K562 (cell line): ENCODE measurements around the gene FAM217B. TPM values are rescaled to one million over a fixed set of nuclear protein-coding genes. Genes with fewer than 3 reads are reported as not detected.

Experiments
- ATAC-seq: fragments of 200-7000 bp; cut with Tn5 transposase; 3 replicates; pipeline ENCODE4 v1.9.1; 2020; ENCODE audit warnings: moderate library complexity
- BruUV-seq: library from RNA; stranded (reverse); fragments of 400-500 nt; replicated peaks from 2 replicates; lab custom pipeline; 2021; lab: Mats Ljungman, UMichigan
- CTCF ChIA-PET: fragments of 300-600 bp; formaldehyde crosslinking; extraction: SDS; loops from one replicate; lab custom pipeline; 2021; ENCODE audit warnings: low intra/inter-chr PET ratio; lab: Yijun Ruan, JAX
- POLR2A ChIA-PET: fragments of 300-600, 350-650 bp; sonication (Branson Sonifier 250); formaldehyde crosslinking; extraction: SDS; loops from one replicate; lab custom pipeline; 2021; ENCODE audit warnings: antibody characterized with exemption, inconsistent platforms; lab: Yijun Ruan, JAX
- DNase-seq, 4 experiments: peaks; one replicate each; pipeline versions ENCODE4 v3.0.0 to v3.0.0-alpha.2; 2011 to 2018; ENCODE audit warnings: low spot score in 3 of 4, mixed read lengths in 3 of 4; ENCODE audit errors: extremely low read depth in 1 of 4
- FAIRE-seq: peaks from 2 replicates; lab custom pipeline; 2011; peaks lifted over from hg19 to GRCh38; lab: Jason Lieb, UNC
- H2AFZ ChIP-seq: 2 replicates; pipeline ENCODE4 v1.6.0; 2011; ENCODE audit warnings: low read depth, low read length, control low read depth, inconsistent platforms
- H3K27ac ChIP-seq: fragments of 200-600 bp; 3 replicates; pipeline ENCODE4 v1.8.0; 2011; ENCODE audit warnings: low read depth, mild to moderate bottlenecking, control low read depth, inconsistent platforms, low read length, moderate library complexity, mixed read lengths; ENCODE audit errors: extremely low read depth
- H3K27me3 ChIP-seq, 2 experiments: fragments of 300-600 bp in 1 of 2; 2 replicates in 1 of 2; 3 replicates in 1 of 2; pipeline versions ENCODE4 v1.6.0 to v1.8.0; 2011; ENCODE audit warnings: inconsistent platforms in 2 of 2, low read length in 2 of 2, mild to moderate bottlenecking in 1 of 2, mixed read lengths in 1 of 2, moderate library complexity in 1 of 2; ENCODE audit not compliant: control insufficient read depth in 2 of 2, insufficient read depth in 2 of 2
- H3K36me3 ChIP-seq: fragments of 300-600 bp; 3 replicates; pipeline ENCODE4 v1.8.0; 2011; ENCODE audit warnings: mild to moderate bottlenecking, low read length, inconsistent platforms; ENCODE audit not compliant: control insufficient read depth, insufficient read depth
- H3K4me1 ChIP-seq, 2 experiments: fragments of 200-600 bp in 1 of 2; replicated peaks in 1 of 2; 2 replicates in 1 of 2; 3 replicates in 1 of 2; pipeline versions ENCODE4 v1.5.1 to v1.8.0; 2011; ENCODE audit warnings: inconsistent platforms in 2 of 2, low read length in 2 of 2, mild to moderate bottlenecking in 1 of 2, mixed read lengths in 1 of 2, moderate library complexity in 1 of 2; ENCODE audit not compliant: control insufficient read depth in 2 of 2, insufficient read depth in 2 of 2
- H3K4me2 ChIP-seq: 2 replicates; pipeline ENCODE4 v1.6.1; 2011; ENCODE audit warnings: low read length, control low read depth, inconsistent platforms, mixed read lengths; ENCODE audit not compliant: insufficient read depth
- H3K4me3 ChIP-seq: fragments of 200-600 bp; sonication (generic), shearing (Covaris generic); 2 replicates; pipeline ENCODE4 v1.5.1; 2016; ENCODE audit warnings: control low read depth, inconsistent platforms
- H3K79me2 ChIP-seq: fragments of 200-600 bp; 3 replicates; pipeline ENCODE4 v1.8.0; 2011; ENCODE audit warnings: low read length, inconsistent platforms; ENCODE audit not compliant: control insufficient read depth, insufficient read depth
- H3K9ac ChIP-seq, 2 experiments: 2 replicates each; pipeline versions ENCODE4 v1.6.0 to v1.6.1; 2011; ENCODE audit warnings: low read depth in 2 of 2, low read length in 2 of 2, control low read depth in 1 of 2, inconsistent platforms in 1 of 2, mild to moderate bottlenecking in 1 of 2, mixed read lengths in 1 of 2; ENCODE audit not compliant: insufficient read depth in 1 of 2
- H3K9me1 ChIP-seq: one replicate; pipeline ENCODE4 v1.6.0; 2011; ENCODE audit warnings: inconsistent platforms, mild to moderate bottlenecking, low read length, moderate library complexity; ENCODE audit not compliant: control insufficient read depth, insufficient read depth
- H3K9me3 ChIP-seq: replicated peaks from 2 replicates; pipeline ENCODE4 v1.5.1; 2011; ENCODE audit warnings: low read depth, low read length, inconsistent platforms; ENCODE audit not compliant: control insufficient read depth, insufficient read depth
- H4K20me1 ChIP-seq: replicated peaks from 2 replicates; pipeline ENCODE4 v1.6.1; 2011; ENCODE audit warnings: low read length, inconsistent platforms, mixed read lengths; ENCODE audit not compliant: control insufficient read depth, insufficient read depth
- CEBPG ChIP-seq, 3 experiments: fragments of 200-800 bp in 1 of 3; sonication (Bioruptor generic) in 1 of 3; sonication (generic) in 1 of 3; formaldehyde crosslinking in 1 of 3; IDR thresholded peaks in 2 of 3; conservative IDR thresholded peaks in 1 of 3; 2 replicates each; pipeline versions ENCODE4 v1.6.1 to v1.8.0; 2016 to 2022; ENCODE audit warnings: missing compliant biosample characterization in 2 of 3, missing genetic modification characterization in 2 of 3, mild to moderate bottlenecking in 1 of 3, missing genetic modification reagents in 1 of 3
- NFE2 ChIP-seq: IDR thresholded peaks from 2 replicates; pipeline ENCODE4 v1.6.1; 2014; ENCODE audit warnings: antibody characterized with exemption, low read depth
- PURB ChIP-seq: sonication (generic); formaldehyde crosslinking; IDR thresholded peaks from 2 replicates; pipeline ENCODE4 v1.9.0; 2021; ENCODE audit warnings: low read depth, mild to moderate bottlenecking, missing genetic modification reagents
- RB1 ChIP-seq: fragments of 450-650 bp; IDR thresholded peaks from 2 replicates; pipeline ENCODE4 v1.6.1; 2017; ENCODE audit warnings: low read depth, mild to moderate bottlenecking
- ZFPM2 ChIP-seq: fragments of 250-450 bp; sonication (Bioruptor Pico); IDR thresholded peaks from 2 replicates; pipeline ENCODE4 v1.5.1; 2022; ENCODE audit warnings: mild to moderate bottlenecking
- WGBS: fragments of 100-300 bp; shearing (Covaris generic); methylation state at CpG from one replicate; pipeline ENCODE4 v1.1.6; 2016; ENCODE audit warnings: low coverage, mixed read lengths; ENCODE audit not compliant: insufficient coverage; ENCODE audit errors: missing lambda C conversion rate; 5-methylcytosine and 5-hydroxymethylcytosine counted together
- in situ Hi-C: fragments of 300-500 bp; cut with MboI; formaldehyde crosslinking; loops from 4 replicates; pipeline ENCODE4 v1.15.0; 2018; ENCODE audit warnings: inconsistent platforms, mixed read lengths
- intact Hi-C: fragments of 100-400 bp; cut with micrococcal nuclease; formaldehyde crosslinking; loops from 2 replicates; pipeline ENCODE4 v1.14.2; 2022
- polyA plus RNA-seq, 8 experiments: library from polyadenylated mRNA; depleted of rRNA in 4 of 8; stranded (reverse) in 5 of 8; unstranded in 3 of 8; fragments of >200 nt; fragmentation: Nextera tagmentation in 2 of 8; fragmentation: Illumina TruSeq in 1 of 8; extraction: Ambion mirVana in 2 of 8; extraction: Trizol in 1 of 8; gene quantifications; 2 replicates each; pipeline versions ENCODE4 v1.2.1 to v1.2.3, GENCODE V29; 2011 to 2014; ENCODE audit warnings: inconsistent platforms in 1 of 8, missing spikeins in 1 of 8
- total RNA-seq, 7 experiments: library from RNA; depleted of rRNA in 6 of 7; stranded (reverse); fragments of >200 nt in 6 of 7; fragmentation: Illumina TruSeq in 2 of 7; extraction: Trizol in 2 of 7; gene quantifications; 2 replicates each; pipeline versions ENCODE4 v1.2.1 to v1.2.3, GENCODE V29; 2011 to 2021; ENCODE audit warnings: low replicate concordance in 1 of 7
- TF ChIP-seq, protein P1 (sequence below): sonication (generic); formaldehyde crosslinking; IDR thresholded peaks from 2 replicates; pipeline ENCODE4 v1.8.1; 2023; ENCODE audit warnings: missing genetic modification reagents, mild to moderate bottlenecking, borderline replicate concordance
- TF ChIP-seq, protein P2 (sequence below): sonication (generic); formaldehyde crosslinking; IDR thresholded peaks from 2 replicates; pipeline ENCODE4 v1.8.0; 2022; ENCODE audit warnings: missing genetic modification reagents, mild to moderate bottlenecking, borderline replicate concordance
- TF ChIP-seq, protein P3 (sequence below): fragments of 150-350 bp; conservative IDR thresholded peaks from 2 replicates; pipeline ENCODE4 v1.6.1; 2014; ENCODE audit warnings: low read length
- TF ChIP-seq, protein P4 (sequence below): fragments of 250-450 bp; sonication (Bioruptor Pico); IDR thresholded peaks from 2 replicates; pipeline ENCODE4 v1.4.0; 2020; ENCODE audit warnings: borderline replicate concordance

The FAM217B gene
- total and polyA plus RNA-seq, 9 of the 15 experiments (the other 6 are each of a cell fraction or from before 2014, with no cell fraction given) = 4.8 to 11.4 (median 6.9) TPM

DNA sequence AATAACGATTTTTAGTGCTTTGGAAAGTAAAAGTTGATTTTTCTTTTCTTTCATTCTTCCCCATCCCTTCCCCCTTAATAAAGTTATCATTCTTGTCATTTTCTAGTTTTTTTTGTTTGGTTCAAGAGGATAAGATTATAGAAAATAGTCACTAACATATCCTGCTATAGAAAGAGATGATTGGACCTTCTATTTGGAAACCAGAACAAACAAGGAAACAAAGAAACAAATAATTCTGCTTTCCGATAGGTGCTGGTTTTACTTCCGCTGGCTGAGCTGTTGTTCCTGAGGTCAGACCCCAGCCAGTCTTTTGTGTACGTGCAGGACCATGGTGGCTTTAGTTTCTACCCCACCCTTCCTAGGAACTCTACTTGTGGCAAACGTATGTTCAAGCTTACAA is 17.9 kb downstream of the FAM217B start, which contains the start of gene CDH26:
TSS of gene CDH26 (plus strand) at position 301 of the 400 bp plus-strand sequence. CDS start 304 bp downstream, outside the sequence.
- POLR2A ChIA-PET = interaction anchor here (1.2 kb wide), 1 partner anchor 18 kb away, joined by 4 read pairs; the partner anchor contains the start of genes FAM217B and PPP1R3D
- FAIRE-seq = no peak
- no TSS peak for BruUV-seq
- TF ChIP-seq NFE2 (no peak), RB1 (no peak), ZFPM2 (CRISPR knock-in tag) (no peak), PURB (no peak), CEBPG (CRISPR knock-in tag; IDR thresholded peaks at IDR 0.05) (no peak), CEBPG (tag; conservative IDR thresholded peaks at IDR 0.05 in 1 of 2, IDR thresholded peaks at IDR 0.05 in 1 of 2) (no peak)
- TF ChIP-seq, protein P1, sequence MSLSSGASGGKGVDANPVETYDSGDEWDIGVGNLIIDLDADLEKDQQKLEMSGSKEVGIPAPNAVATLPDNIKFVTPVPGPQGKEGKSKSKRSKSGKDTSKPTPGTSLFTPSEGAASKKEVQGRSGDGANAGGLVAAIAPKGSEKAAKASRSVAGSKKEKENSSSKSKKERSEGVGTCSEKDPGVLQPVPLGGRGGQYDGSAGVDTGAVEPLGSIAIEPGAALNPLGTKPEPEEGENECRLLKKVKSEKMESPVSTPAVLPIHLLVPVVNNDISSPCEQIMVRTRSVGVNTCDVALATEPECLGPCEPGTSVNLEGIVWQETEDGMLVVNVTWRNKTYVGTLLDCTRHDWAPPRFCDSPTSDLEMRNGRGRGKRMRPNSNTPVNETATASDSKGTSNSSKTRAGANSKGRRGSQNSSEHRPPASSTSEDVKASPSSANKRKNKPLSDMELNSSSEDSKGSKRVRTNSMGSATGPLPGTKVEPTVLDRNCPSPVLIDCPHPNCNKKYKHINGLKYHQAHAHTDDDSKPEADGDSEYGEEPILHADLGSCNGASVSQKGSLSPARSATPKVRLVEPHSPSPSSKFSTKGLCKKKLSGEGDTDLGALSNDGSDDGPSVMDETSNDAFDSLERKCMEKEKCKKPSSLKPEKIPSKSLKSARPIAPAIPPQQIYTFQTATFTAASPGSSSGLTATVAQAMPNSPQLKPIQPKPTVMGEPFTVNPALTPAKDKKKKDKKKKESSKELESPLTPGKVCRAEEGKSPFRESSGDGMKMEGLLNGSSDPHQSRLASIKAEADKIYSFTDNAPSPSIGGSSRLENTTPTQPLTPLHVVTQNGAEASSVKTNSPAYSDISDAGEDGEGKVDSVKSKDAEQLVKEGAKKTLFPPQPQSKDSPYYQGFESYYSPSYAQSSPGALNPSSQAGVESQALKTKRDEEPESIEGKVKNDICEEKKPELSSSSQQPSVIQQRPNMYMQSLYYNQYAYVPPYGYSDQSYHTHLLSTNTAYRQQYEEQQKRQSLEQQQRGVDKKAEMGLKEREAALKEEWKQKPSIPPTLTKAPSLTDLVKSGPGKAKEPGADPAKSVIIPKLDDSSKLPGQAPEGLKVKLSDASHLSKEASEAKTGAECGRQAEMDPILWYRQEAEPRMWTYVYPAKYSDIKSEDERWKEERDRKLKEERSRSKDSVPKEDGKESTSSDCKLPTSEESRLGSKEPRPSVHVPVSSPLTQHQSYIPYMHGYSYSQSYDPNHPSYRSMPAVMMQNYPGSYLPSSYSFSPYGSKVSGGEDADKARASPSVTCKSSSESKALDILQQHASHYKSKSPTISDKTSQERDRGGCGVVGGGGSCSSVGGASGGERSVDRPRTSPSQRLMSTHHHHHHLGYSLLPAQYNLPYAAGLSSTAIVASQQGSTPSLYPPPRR = no peak
- TF ChIP-seq, protein P2, sequence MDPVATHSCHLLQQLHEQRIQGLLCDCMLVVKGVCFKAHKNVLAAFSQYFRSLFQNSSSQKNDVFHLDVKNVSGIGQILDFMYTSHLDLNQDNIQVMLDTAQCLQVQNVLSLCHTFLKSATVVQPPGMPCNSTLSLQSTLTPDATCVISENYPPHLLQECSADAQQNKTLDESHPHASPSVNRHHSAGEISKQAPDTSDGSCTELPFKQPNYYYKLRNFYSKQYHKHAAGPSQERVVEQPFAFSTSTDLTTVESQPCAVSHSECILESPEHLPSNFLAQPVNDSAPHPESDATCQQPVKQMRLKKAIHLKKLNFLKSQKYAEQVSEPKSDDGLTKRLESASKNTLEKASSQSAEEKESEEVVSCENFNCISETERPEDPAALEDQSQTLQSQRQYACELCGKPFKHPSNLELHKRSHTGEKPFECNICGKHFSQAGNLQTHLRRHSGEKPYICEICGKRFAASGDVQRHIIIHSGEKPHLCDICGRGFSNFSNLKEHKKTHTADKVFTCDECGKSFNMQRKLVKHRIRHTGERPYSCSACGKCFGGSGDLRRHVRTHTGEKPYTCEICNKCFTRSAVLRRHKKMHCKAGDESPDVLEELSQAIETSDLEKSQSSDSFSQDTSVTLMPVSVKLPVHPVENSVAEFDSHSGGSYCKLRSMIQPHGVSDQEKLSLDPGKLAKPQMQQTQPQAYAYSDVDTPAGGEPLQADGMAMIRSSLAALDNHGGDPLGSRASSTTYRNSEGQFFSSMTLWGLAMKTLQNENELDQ (CRISPR knock-in tag) = no peak
- TF ChIP-seq, protein P3, sequence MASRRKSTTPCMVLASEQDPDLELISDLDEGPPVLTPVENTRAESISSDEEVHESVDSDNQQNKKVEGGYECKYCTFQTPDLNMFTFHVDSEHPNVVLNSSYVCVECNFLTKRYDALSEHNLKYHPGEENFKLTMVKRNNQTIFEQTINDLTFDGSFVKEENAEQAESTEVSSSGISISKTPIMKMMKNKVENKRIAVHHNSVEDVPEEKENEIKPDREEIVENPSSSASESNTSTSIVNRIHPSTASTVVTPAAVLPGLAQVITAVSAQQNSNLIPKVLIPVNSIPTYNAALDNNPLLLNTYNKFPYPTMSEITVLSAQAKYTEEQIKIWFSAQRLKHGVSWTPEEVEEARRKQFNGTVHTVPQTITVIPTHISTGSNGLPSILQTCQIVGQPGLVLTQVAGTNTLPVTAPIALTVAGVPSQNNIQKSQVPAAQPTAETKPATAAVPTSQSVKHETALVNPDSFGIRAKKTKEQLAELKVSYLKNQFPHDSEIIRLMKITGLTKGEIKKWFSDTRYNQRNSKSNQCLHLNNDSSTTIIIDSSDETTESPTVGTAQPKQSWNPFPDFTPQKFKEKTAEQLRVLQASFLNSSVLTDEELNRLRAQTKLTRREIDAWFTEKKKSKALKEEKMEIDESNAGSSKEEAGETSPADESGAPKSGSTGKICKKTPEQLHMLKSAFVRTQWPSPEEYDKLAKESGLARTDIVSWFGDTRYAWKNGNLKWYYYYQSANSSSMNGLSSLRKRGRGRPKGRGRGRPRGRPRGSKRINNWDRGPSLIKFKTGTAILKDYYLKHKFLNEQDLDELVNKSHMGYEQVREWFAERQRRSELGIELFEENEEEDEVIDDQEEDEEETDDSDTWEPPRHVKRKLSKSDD = no peak
- TF ChIP-seq, protein P4, sequence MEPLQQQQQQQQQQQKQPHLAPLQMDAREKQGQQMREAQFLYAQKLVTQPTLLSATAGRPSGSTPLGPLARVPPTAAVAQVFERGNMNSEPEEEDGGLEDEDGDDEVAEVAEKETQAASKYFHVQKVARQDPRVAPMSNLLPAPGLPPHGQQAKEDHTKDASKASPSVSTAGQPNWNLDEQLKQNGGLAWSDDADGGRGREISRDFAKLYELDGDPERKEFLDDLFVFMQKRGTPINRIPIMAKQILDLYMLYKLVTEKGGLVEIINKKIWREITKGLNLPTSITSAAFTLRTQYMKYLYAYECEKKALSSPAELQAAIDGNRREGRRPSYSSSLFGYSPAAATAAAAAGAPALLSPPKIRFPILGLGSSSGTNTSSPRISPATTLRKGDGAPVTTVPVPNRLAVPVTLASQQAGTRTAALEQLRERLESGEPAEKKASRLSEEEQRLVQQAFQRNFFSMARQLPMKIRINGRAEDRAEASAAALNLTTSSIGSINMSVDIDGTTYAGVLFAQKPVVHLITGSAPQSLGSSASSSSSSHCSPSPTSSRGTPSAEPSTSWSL (CRISPR knock-in tag) = no peak

More for the DNA sequence above, 17.9 kb downstream of the FAM217B start, which contains the start of gene CDH26:
- intact Hi-C loops (no loop called here), in situ Hi-C loops (no loop called here)
- Histone ChIP-seq H3K4me1 (no peaks in the 10 kb centered on the region), H3K27ac (no peak within 1 kb of the TSS), H3K9ac (no peak within 1 kb of the TSS), H3K79me2 (no peaks in the 10 kb centered on the region), H3K36me3 (no peaks in the 10 kb centered on the region), H4K20me1 (peaks cover 8% of the 10 kb centered on the region; the same call in 1 of the 2 replicates), H3K27me3 (peaks cover 4 to 14% of the 10 kb centered on the region in 2 experiments; a peak in 3 of 5 replicates), H3K4me3 (no peak within 1 kb of the TSS), H3K9me1 (peaks cover 2% of the 10 kb centered on the region), H3K4me2 (no peak within 1 kb of the TSS), H3K9me3 (no peaks in the 10 kb centered on the region), H2AFZ (no peak within 1 kb of the TSS)
- WGBS = 6% methylated on average over 5 of the region's 5 CpGs
- DNase-seq (no peak), ATAC-seq (no peak)
- CTCF ChIA-PET = no interaction called here
